ENCODE measurements around the gene DOCK9. TPM values are rescaled to one million over a fixed set of nuclear protein-coding genes. Genes with fewer than 3 reads are reported as not detected.

Gene DOCK9
- total RNA-seq, 4 donors from 2014 or later: 31.4 to 46.7 (median 45.6) TPM

GRCh38 chr13:98892821-98893220 is 85.0 kb downstream of the DOCK9 start:
- H3K9me3 ChIP-seq: no peaks in the 10 kb centered on the region
- H3K27ac ChIP-seq: no peak overlapping the region
- ATAC-seq (no peak), DNase-seq (no peak)
- no peak overlapping the region for H3K4me3 ChIP-seq
- no peaks in the 10 kb centered on the region for H3K27me3 ChIP-seq
- TF ChIP-seq CTCF (IDR thresholded peaks at IDR 0.05 in 4 of 5, conservative IDR thresholded peaks at IDR 0.05 in 1 of 5): no peak
- no peak for TF ChIP-seq POLR2A (IDR thresholded peaks at IDR 0.05)
- H3K4me1 ChIP-seq: peaks cover 0 to 6% of the 10 kb centered on the region in 2 donors
- peaks cover 0 to 11% of the 10 kb centered on the region in 2 donors for H3K36me3 ChIP-seq
- in situ Hi-C loops (cut with MboI; ENCODE audit: low sequenced_read_pairs in 4 of 4): loop anchor here in 1 of 4 donors (10.0 kb wide), 1 partner anchor 142 kb away; no protein-coding TSS in a partner anchor
- intact Hi-C loops (cut with DNase I; ENCODE audit: low total_unique reads): no loop called here

GRCh38 chr13:98892077-98892476 is 85.8 kb downstream of the DOCK9 start:
- no peaks in the 10 kb centered on the region for H3K27me3 ChIP-seq
- TF ChIP-seq POLR2A (IDR thresholded peaks at IDR 0.05): no peak
- TF ChIP-seq CTCF (IDR thresholded peaks at IDR 0.05 in 4 of 5, conservative IDR thresholded peaks at IDR 0.05 in 1 of 5): no peak
- H3K36me3 ChIP-seq: peaks cover 0 to 10% of the 10 kb centered on the region in 2 donors
- H3K4me1 ChIP-seq: peaks cover 0 to 6% of the 10 kb centered on the region in 2 donors
- intact Hi-C loops (cut with DNase I; ENCODE audit: low total_unique reads): no loop called here
- DNase-seq: no peak
- H3K9me3 ChIP-seq: no peaks in the 10 kb centered on the region
- H3K4me3 ChIP-seq: no peak overlapping the region
- in situ Hi-C loops (cut with MboI; ENCODE audit: low sequenced_read_pairs in 4 of 4): loop anchor here in 1 of 4 donors (10.0 kb wide), 1 partner anchor 143 kb away; no protein-coding TSS in a partner anchor
- no peak overlapping the region for H3K27ac ChIP-seq
- no peak for ATAC-seq

GRCh38 chr13:98890925-98891324 is 86.9 kb downstream of the DOCK9 start:
- Histone ChIP-seq H3K4me1 (peaks cover 0 to 6% of the 10 kb centered on the region in 2 donors), H3K36me3 (peaks cover 0 to 9% of the 10 kb centered on the region in 2 donors), H3K9me3 (no peaks in the 10 kb centered on the region), H3K27me3 (no peaks in the 10 kb centered on the region), H3K27ac (peak overlapping the region in 1 of 4 donors; percentile 32), H3K4me3 (no peak overlapping the region)
- TF ChIP-seq CTCF (IDR thresholded peaks at IDR 0.05 in 4 of 5, conservative IDR thresholded peaks at IDR 0.05 in 1 of 5) (no peak), POLR2A (IDR thresholded peaks at IDR 0.05) (no peak)
- ATAC-seq (no peak), DNase-seq (no peak)
- in situ Hi-C loops (cut with MboI; ENCODE audit: low sequenced_read_pairs in 4 of 4): loop anchor here in 1 of 4 donors (10.0 kb wide), 1 partner anchor 144 kb away; no protein-coding TSS in a partner anchor
- intact Hi-C loops (cut with DNase I; ENCODE audit: low total_unique reads): no loop called here

- Histone ChIP-seq H3K27ac (peak overlapping the region in 1 of 4 donors; percentile 32), H3K36me3 (peaks cover 0 to 9% of the 10 kb centered on the region in 2 donors), H3K4me1 (peaks cover 0 to 6% of the 10 kb centered on the region in 2 donors), H3K4me3 (no peak overlapping the region), H3K27me3 (no peaks in the 10 kb centered on the region), H3K9me3 (no peaks in the 10 kb centered on the region)
- peak; percentile 43 to 52 for DNase-seq
- in situ Hi-C loops (cut with MboI; ENCODE audit: low sequenced_read_pairs in 4 of 4) (loop anchor here in 1 of 4 donors (10.0 kb wide), 1 partner anchor 145 kb away; no protein-coding TSS in a partner anchor), intact Hi-C loops (cut with DNase I; ENCODE audit: low total_unique reads) (no loop called here)
- TF ChIP-seq POLR2A (IDR thresholded peaks at IDR 0.05): no peak
- no peak for TF ChIP-seq CTCF (IDR thresholded peaks at IDR 0.05 in 4 of 5, conservative IDR thresholded peaks at IDR 0.05 in 1 of 5)
- peak; percentile 86 to 90 for ATAC-seq
Measured at GRCh38 chr13:98890186-98890585, 87.7 kb downstream of the DOCK9 start.

Data from gastrocnemius medialis (tissue), 4 donors.